Keratinocyte (primary cell): ENCODE results near the gene GRB10. TPM values are rescaled to one million over a fixed set of nuclear protein-coding genes. Genes with fewer than 3 reads are reported as not detected.

Experiments used
- DNase-seq: peaks from one replicate; pipeline ENCODE4 v3.0.0-alpha.2; 2011; ENCODE audit warnings: low read depth, missing footprints, low spot score
- FAIRE-seq: peaks from 2 replicates; lab custom pipeline; 2011; peaks lifted over from hg19 to GRCh38; lab: Jason Lieb, UNC
- H2AFZ ChIP-seq: 2 replicates; pipeline ENCODE4 v1.6.0; 2012; ENCODE audit warnings: low read length, control low read depth, inconsistent platforms; ENCODE audit not compliant: control insufficient read depth
- H3K27ac ChIP-seq: 2 replicates; pipeline ENCODE4 v1.5.1; 2011; ENCODE audit warnings: low read length; ENCODE audit not compliant: control insufficient read depth, insufficient read depth
- H3K27me3 ChIP-seq: 3 replicates; pipeline ENCODE4 v1.6.0; 2011; ENCODE audit warnings: low read length; ENCODE audit not compliant: control insufficient read depth, insufficient read depth; ENCODE audit errors: extremely low read depth
- H3K36me3 ChIP-seq, 2 experiments: 2 replicates in 1 of 2; 3 replicates in 1 of 2; pipeline ENCODE4 v1.5.1; 2011; ENCODE audit warnings: low read length in 2 of 2, mild to moderate bottlenecking in 1 of 2; ENCODE audit not compliant: control insufficient read depth in 2 of 2, insufficient read depth in 2 of 2; ENCODE audit errors: extremely low read depth in 1 of 2
- H3K4me1 ChIP-seq: 3 replicates; pipeline ENCODE4 v1.5.1; 2011; ENCODE audit warnings: low read length; ENCODE audit not compliant: control insufficient read depth, insufficient read depth; ENCODE audit errors: extremely low read depth
- H3K4me2 ChIP-seq: 3 replicates; pipeline ENCODE4 v1.6.0; 2011; ENCODE audit warnings: low read depth, low read length; ENCODE audit not compliant: control insufficient read depth, insufficient read depth; ENCODE audit errors: extremely low read depth
- H3K4me3 ChIP-seq, 3 experiments: fragments of 200-600 bp in 1 of 3; sonication (generic) in 1 of 3; 2 replicates in 2 of 3; 3 replicates in 1 of 3; pipeline ENCODE4 v1.5.1; 2011 to 2016; ENCODE audit warnings: low read length in 3 of 3, mild to moderate bottlenecking in 3 of 3, control low read depth in 2 of 3, inconsistent platforms in 1 of 3, low read depth in 1 of 3, mixed read lengths in 1 of 3, mixed run types in 1 of 3, moderate library complexity in 1 of 3; ENCODE audit not compliant: control insufficient read depth in 2 of 3, insufficient read depth in 2 of 3; ENCODE audit errors: extremely low read depth in 1 of 3
- H3K79me2 ChIP-seq: 2 replicates; pipeline ENCODE4 v1.6.0; 2012; ENCODE audit warnings: low read length; ENCODE audit not compliant: control insufficient read depth, insufficient read depth
- H3K9ac ChIP-seq: 3 replicates; pipeline ENCODE4 v1.6.0; 2011; ENCODE audit warnings: low read length; ENCODE audit not compliant: control insufficient read depth, insufficient read depth; ENCODE audit errors: extremely low read depth
- H3K9me1 ChIP-seq: 3 replicates; pipeline ENCODE4 v1.6.0; 2011; ENCODE audit warnings: low read length; ENCODE audit not compliant: control insufficient read depth, insufficient read depth; ENCODE audit errors: extremely low read depth
- H3K9me3 ChIP-seq: 2 replicates; pipeline ENCODE4 v1.5.1; 2012; ENCODE audit warnings: low read depth, low read length; ENCODE audit not compliant: control insufficient read depth
- H4K20me1 ChIP-seq: 3 replicates; pipeline ENCODE4 v1.6.0; 2011; ENCODE audit warnings: low read length; ENCODE audit not compliant: control insufficient read depth, insufficient read depth; ENCODE audit errors: extremely low read depth
- CTCF ChIP-seq, 3 experiments: IDR thresholded peaks in 1 of 3; conservative IDR thresholded peaks in 1 of 3; optimal IDR thresholded peaks in 1 of 3; 2 replicates in 2 of 3; 3 replicates in 1 of 3; pipeline versions ENCODE3 to v1.5.1; 2011; ENCODE audit warnings: low read length in 3 of 3, mild to moderate bottlenecking in 3 of 3, moderate library complexity in 2 of 3, control low read depth in 1 of 3, inconsistent platforms in 1 of 3; ENCODE audit not compliant: insufficient read depth in 2 of 3; ENCODE audit errors: extremely low read depth in 1 of 3
- EZH2 ChIP-seq: IDR thresholded peaks from one replicate; pipeline ENCODE4 v1.6.1; 2012; ENCODE audit warnings: inconsistent platforms, mild to moderate bottlenecking, low read length, moderate library complexity
- dilution Hi-C: fragments of 300-500 bp; cut with MboI; formaldehyde crosslinking; loops from one replicate; pipeline ENCODE4 v1.7.0; 2020; ENCODE audit warnings: low sequenced_read_pairs; ENCODE audit not compliant: extremely low pct_ligation_motif_present
- polyA plus RNA-seq, 5 experiments: library from polyadenylated mRNA; depleted of rRNA in 3 of 5; stranded (reverse) in 3 of 5; stranded (forward) in 1 of 5; unstranded in 1 of 5; fragments of >200 nt; gene quantifications; 1 replicate in 1 of 5; 2 replicates in 3 of 5; 3 replicates in 1 of 5; pipeline versions ENCODE4 v1.2.1 to v1.2.3, GENCODE V29; 2011 to 2012; ENCODE audit warnings: missing spikeins in 2 of 5, low read depth in 1 of 5, low replicate concordance in 1 of 5

The GRB10 gene
- polyA plus RNA-seq, 1 donor (not counting 4 experiments of a cell fraction or from before 2014, with no cell fraction given), result 4.4 TPM

GRCh38 chr7:50788382-50788781 is 5.7 kb upstream of the GRB10 start:
- Histone ChIP-seq H4K20me1 (peaks cover 18% of the 10 kb centered on the region), H3K27ac (no peak overlapping the region), H3K9ac (no peak overlapping the region), H3K36me3 (no peaks in the 10 kb centered on the region), H3K4me2 (no peak overlapping the region), H3K9me3 (peaks cover 7% of the 10 kb centered on the region), H2AFZ (no peak overlapping the region), H3K4me3 (no peak overlapping the region), H3K79me2 (peaks cover 23% of the 10 kb centered on the region), H3K27me3 (peaks cover 19% of the 10 kb centered on the region), H3K4me1 (peaks cover 5% of the 10 kb centered on the region), H3K9me1 (no peaks in the 10 kb centered on the region)
- DNase-seq, result no peak
- dilution Hi-C loops, result no loop called here
- no peak for TF ChIP-seq CTCF (optimal IDR thresholded peaks at IDR 0.05 in 1 of 3, IDR thresholded peaks at IDR 0.05 in 1 of 3, conservative IDR thresholded peaks at IDR 0.05 in 1 of 3; ENCODE audit: extremely low read depth in 1 of 3, insufficient read depth in 2 of 3, low read length in 3 of 3)
- TF ChIP-seq EZH2, result no peak
- FAIRE-seq, result no peak

- H3K4me2 ChIP-seq, result no peak overlapping the region
- H3K9me1 ChIP-seq, result no peaks in the 10 kb centered on the region
- DNase-seq (no peak), FAIRE-seq (no peak)
- H3K4me1 ChIP-seq, result peaks cover 5% of the 10 kb centered on the region
- peaks cover 7% of the 10 kb centered on the region for H3K9me3 ChIP-seq
- peaks cover 25% of the 10 kb centered on the region for H3K27me3 ChIP-seq
- peaks cover 27% of the 10 kb centered on the region for H3K79me2 ChIP-seq
- H3K4me3 ChIP-seq, result no peak overlapping the region
- no peak overlapping the region for H3K27ac ChIP-seq
- peaks cover 22% of the 10 kb centered on the region for H4K20me1 ChIP-seq
- no peak overlapping the region for H2AFZ ChIP-seq
- no peak for TF ChIP-seq EZH2
- TF ChIP-seq CTCF (optimal IDR thresholded peaks at IDR 0.05 in 1 of 3, IDR thresholded peaks at IDR 0.05 in 1 of 3, conservative IDR thresholded peaks at IDR 0.05 in 1 of 3; ENCODE audit: extremely low read depth in 1 of 3, insufficient read depth in 2 of 3, low read length in 3 of 3), result no peak
- dilution Hi-C loops, result no loop called here
- no peaks in the 10 kb centered on the region for H3K36me3 ChIP-seq
- no peak overlapping the region for H3K9ac ChIP-seq
Measured at GRCh38 chr7:50787825-50788224, 5.1 kb upstream of the GRB10 start.
